Neural crest cell (in vitro differentiated cells): ENCODE measurements around the gene CACNG4. TPM values are rescaled to one million over a fixed set of nuclear protein-coding genes. Genes with fewer than 3 reads are reported as not detected.
A peak's percentile ranks its signal among the peaks of the same experiment; 100 is the strongest.

Experiments
- DNase-seq: peaks from one replicate; pipeline ENCODE4 v3.0.0; 2021; ENCODE audit warnings: low read depth, mixed read lengths, low spot score
- H3K27ac Mint-ChIP-seq: one replicate; pipeline ENCODE4 v1.8.0; 2021; ENCODE audit warnings: mild to moderate bottlenecking, mixed read lengths; ENCODE audit not compliant: unreplicated experiment
- H3K27me3 Mint-ChIP-seq: 2 replicates; pipeline ENCODE4 v1.8.0; 2021; ENCODE audit warnings: low read depth, mild to moderate bottlenecking, mixed read lengths
- H3K36me3 Mint-ChIP-seq: 2 replicates; pipeline ENCODE4 v1.8.0; 2021; ENCODE audit warnings: low read depth, mild to moderate bottlenecking, mixed read lengths
- H3K4me1 Mint-ChIP-seq: 2 replicates; pipeline ENCODE4 v1.8.0; 2021; ENCODE audit warnings: mixed read lengths
- H3K4me3 Mint-ChIP-seq: one replicate; pipeline ENCODE4 v1.8.0; 2021; ENCODE audit warnings: mild to moderate bottlenecking, mixed read lengths
- H3K9me3 Mint-ChIP-seq: 2 replicates; pipeline ENCODE4 v1.8.0; 2021; ENCODE audit warnings: mixed read lengths
- CTCF ChIP-seq: fragments of 200-600 bp; sonication (generic); conservative IDR thresholded peaks from 2 replicates; pipeline ENCODE4 v1.5.0; 2021; ENCODE audit warnings: antibody characterized with exemption, mild to moderate bottlenecking
- total RNA-seq: library from RNA; stranded (reverse); gene quantifications from 2 replicates; pipeline ENCODE4 v1.2.1, GENCODE V29; 2021

CACNG4 gene
- total RNA-seq, 1 donor from 2014 or later, result 38.4 TPM

GRCh38 chr17:66920435-66920834, 44.1 kb upstream of the CACNG4 start:
- peaks cover 8% of the 10 kb centered on the region for H3K4me1 Mint-ChIP-seq
- H3K36me3 Mint-ChIP-seq, result no peaks in the 10 kb centered on the region
- DNase-seq, result no peak
- H3K27ac Mint-ChIP-seq, result no peak overlapping the region
- peaks cover 13% of the 10 kb centered on the region for H3K9me3 Mint-ChIP-seq
- no peak overlapping the region for H3K4me3 Mint-ChIP-seq
- peaks cover 3% of the 10 kb centered on the region for H3K27me3 Mint-ChIP-seq
- no peak for TF ChIP-seq CTCF

- DNase-seq, result no peak
- no peak for TF ChIP-seq CTCF
- peaks cover 11% of the 10 kb centered on the region for H3K4me1 Mint-ChIP-seq
- peaks cover 13% of the 10 kb centered on the region for H3K9me3 Mint-ChIP-seq
- no peak overlapping the region for H3K4me3 Mint-ChIP-seq
- H3K36me3 Mint-ChIP-seq, result no peaks in the 10 kb centered on the region
- no peak overlapping the region for H3K27ac Mint-ChIP-seq
- peaks cover 6% of the 10 kb centered on the region for H3K27me3 Mint-ChIP-seq
These were observed 43.6 kb upstream of the CACNG4 start for GRCh38 chr17:66920950-66921349.

DNA sequence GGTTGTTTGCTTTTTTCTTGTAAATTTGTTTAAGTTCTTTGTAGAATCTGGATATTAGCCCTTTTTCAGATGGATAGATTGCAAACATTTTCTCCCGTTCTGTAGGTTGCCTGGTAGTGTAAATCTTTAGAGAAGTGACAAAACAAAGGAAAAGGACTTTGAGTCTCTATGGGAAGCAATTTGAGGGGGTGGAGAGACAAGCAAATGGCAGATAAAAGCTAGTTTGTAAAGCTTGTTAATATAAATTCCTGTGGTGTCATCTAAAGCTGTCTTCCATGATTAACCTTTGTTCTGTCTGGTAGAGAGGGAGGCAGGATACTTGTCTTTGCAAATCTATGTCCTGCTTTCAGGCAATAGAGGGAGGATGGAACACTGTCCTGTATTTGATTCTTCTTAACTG, 40.6 kb upstream of the CACNG4 start:
- H3K9me3 Mint-ChIP-seq, result peaks cover 6% of the 10 kb centered on the region
- H3K4me1 Mint-ChIP-seq, result peaks cover 14% of the 10 kb centered on the region
- TF ChIP-seq CTCF, result no peak
- no peak for DNase-seq
- H3K27ac Mint-ChIP-seq, result no peak overlapping the region
- H3K4me3 Mint-ChIP-seq, result no peak overlapping the region
- H3K27me3 Mint-ChIP-seq, result peaks cover 11% of the 10 kb centered on the region
- no peaks in the 10 kb centered on the region for H3K36me3 Mint-ChIP-seq

- H3K36me3 Mint-ChIP-seq, result no peaks in the 10 kb centered on the region
- TF ChIP-seq CTCF, result no peak
- peak overlapping the region; percentile 47 for H3K27ac Mint-ChIP-seq
- DNase-seq, result no peak
- H3K4me3 Mint-ChIP-seq, result no peak overlapping the region
- H3K27me3 Mint-ChIP-seq, result peaks cover 13% of the 10 kb centered on the region
- H3K9me3 Mint-ChIP-seq, result peaks cover 6% of the 10 kb centered on the region
- peaks cover 19% of the 10 kb centered on the region for H3K4me1 Mint-ChIP-seq
These were observed 38.6 kb upstream of the CACNG4 start for GRCh38 chr17:66925811-66926500.

GRCh38 chr17:66928949-66929348, 35.6 kb upstream of the CACNG4 start:
- no peaks in the 10 kb centered on the region for H3K36me3 Mint-ChIP-seq
- no peak overlapping the region for H3K27ac Mint-ChIP-seq
- H3K27me3 Mint-ChIP-seq, result peaks cover 13% of the 10 kb centered on the region
- no peak for DNase-seq
- TF ChIP-seq CTCF, result no peak
- peaks cover 15% of the 10 kb centered on the region for H3K4me1 Mint-ChIP-seq
- H3K4me3 Mint-ChIP-seq, result no peak overlapping the region
- H3K9me3 Mint-ChIP-seq, result no peaks in the 10 kb centered on the region
